NCI-H748 (cell line): Measurements from ENCODE around the gene NEK8.

Source experiments
- DNase-seq: peaks from one replicate; lab custom pipeline; 2025; ENCODE audit not compliant: unreplicated experiment; lab: John Stamatoyannopoulos, UW

NEK8 gene

GRCh38 chr17:28728364-28729200 is at the start of gene NEK8:
NEK8 (plus strand) TSS chr17:28728788; CDS start chr17:28728814, 26 bp downstream.
- peak; percentile 94 for DNase-seq

DNA sequence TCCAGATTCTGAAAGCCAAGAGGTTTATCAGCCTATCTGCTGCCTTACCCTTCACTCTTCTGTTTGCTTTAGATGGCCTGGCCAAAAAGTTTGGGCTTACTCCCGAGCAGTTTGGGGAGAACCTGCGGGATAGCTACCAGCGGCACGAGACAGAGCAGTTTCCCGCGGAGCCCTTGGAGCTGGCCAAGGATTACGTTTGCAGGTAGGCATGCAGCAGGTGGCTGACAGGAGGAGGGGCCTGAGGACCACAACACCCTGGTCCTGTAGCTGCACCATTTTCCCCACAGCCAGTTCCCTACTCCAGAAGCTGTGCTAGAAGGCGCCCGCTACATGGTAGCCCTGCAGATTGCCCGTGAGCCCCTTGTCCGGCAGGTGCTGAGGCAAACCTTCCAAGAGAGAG is 45.9 kb upstream of the NEK8 start:
- DNase-seq = no peak

DNA sequence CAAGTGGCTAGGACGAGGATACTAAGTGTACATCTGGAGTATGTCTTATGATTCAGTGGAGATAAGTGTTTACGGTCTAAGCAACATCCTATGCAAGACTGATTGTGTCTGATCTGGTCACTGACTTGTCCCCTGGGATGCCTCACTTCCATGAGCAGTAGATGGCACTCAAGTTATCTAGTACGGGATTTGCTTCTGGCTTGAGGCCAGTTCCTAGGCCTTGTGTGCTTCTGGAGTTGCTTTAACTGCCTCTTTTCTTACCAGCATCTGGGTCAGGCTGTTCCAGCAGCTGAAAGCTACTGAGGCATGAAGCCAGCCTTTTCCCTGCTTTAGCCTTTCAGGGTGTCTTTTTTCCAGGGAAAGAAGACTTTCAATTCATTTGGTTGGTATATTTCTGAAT is 43.6 kb upstream of the NEK8 start:
- no peak for DNase-seq

- no peak for DNase-seq
Observed at GRCh38 chr17:28685366-28685765, 43.2 kb upstream of the NEK8 start.

DNA sequence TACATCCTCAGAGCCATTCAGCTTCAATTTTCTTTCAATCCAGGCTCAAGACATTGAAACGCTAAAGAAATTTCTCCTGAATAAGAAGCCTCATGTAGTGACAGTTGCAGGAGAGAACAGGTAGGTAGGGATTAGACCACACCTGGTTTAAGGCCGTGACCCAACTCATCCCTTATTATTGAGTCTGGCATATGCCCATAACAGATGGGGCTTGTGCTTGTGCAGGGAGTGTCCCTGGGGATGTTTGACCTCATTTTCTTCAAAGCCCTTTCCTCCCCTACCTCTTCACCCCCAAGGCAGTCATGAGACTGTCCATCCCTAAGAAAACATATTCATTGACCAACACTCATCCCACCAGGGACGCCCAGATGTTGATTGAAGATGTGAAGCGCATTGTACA is 42.3 kb upstream of the NEK8 start:
- no peak for DNase-seq

GRCh38 chr17:28688481-28688880 is 40.1 kb upstream of the NEK8 start:
- no peak for DNase-seq

GRCh38 chr17:28689011-28689410 is 39.6 kb upstream of the NEK8 start:
- no peak for DNase-seq

GRCh38 chr17:28693869-28694268 is 34.7 kb upstream of the NEK8 start:
- DNase-seq = no peak

DNA sequence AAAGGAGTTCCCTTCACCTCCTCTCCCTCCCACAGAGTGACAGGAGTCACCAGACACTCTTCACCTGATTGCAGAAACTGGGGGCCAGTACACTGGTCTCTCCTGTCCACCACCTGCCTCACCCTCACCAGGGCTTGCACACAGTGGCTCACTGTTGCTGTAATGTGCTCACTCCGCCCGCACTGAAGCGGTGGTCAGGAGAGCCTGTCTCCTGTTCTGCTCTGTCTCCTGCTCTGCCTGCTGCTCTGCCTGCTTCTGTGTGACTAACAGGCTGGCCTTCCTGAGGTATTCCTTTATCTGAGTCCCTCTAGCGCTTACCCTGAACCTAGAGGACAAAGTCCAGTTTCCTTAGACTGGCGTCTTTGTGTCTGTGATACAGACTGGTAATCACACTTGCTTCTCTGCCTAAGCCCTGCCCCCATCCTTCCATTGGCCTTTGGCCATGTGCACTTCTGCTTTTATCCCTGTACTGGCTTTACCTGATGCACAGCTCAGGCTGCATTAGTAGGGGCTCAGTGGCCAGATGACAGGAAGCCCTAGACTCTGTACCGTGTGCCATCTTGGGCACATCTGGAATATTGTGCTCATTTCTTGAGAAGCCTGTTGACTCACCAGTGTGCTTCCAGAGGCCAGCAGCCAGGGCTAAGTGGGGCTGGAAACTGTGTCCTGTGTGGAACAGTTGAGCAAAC is 30.2 kb upstream of the NEK8 start:
- no peak for DNase-seq

GRCh38 chr17:28700278-28700677 is 28.3 kb upstream of the NEK8 start:
- DNase-seq = no peak

DNA sequence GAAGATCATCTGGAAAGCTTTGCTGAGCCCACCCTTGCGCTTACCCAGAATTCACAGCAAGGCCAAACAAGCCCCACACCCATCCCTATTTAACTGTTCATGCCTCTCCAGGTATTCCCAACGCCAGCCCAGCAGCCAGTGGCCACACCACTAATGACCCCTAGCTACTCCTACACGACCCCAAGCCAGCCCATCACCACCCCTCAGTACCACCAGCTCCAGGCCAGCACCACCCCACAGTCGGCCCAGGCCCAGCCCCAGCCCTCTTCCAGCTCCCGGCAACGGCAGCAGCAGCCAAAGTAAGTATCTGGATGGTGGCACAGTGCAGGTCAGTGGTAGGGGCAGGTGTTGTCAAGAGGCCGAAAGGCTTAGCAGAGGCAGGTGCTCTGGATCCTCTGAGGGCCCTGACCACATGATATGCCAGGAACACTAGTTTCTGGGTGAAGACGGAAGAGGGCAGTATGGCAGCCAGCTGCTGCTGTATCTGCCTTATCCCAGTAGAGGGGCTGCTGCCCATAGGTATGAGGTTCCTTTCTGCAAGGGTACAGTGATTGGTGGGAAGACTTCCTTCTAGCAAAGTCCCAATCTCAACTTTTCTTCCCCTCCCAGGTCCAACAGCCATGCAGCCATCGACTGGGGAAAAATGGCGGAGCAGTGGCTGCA is 27.6 kb upstream of the NEK8 start:
- DNase-seq = no peak

DNA sequence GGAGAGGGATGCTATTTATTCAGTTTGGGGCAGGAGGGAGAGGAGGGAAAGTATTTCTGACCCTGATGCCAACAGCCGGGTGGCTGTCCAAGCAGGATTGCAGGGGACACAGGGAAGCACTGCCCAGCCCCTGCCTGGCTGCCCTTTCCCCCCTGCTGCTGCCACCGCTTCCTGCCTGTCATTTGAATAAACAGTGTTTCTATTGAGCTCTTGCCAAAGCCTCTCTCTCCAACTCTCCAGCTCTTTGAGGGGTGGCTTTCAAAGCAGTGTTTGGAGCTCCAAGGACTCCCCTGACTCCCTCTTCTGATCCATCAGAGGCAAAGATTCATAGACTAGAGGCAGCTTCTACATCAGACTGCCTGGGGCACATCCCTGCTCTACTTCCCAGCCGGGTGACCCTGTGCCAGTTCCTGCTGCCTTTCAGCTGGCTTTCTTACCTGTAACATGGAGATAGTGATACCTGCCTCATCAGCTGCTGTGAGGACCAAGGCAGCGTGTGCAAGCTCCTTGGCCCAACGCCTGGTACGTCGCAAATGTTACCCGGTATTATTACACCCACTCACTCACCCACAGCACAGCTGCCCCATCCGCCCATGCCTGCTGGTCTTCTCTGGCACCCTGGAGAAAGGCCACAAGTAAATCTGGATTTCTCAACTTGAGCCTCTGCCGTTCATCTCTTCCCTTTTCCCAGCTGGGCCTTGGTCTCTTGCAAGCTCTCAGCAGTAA is 26.4 kb upstream of the NEK8 start:
- DNase-seq = no peak

DNA sequence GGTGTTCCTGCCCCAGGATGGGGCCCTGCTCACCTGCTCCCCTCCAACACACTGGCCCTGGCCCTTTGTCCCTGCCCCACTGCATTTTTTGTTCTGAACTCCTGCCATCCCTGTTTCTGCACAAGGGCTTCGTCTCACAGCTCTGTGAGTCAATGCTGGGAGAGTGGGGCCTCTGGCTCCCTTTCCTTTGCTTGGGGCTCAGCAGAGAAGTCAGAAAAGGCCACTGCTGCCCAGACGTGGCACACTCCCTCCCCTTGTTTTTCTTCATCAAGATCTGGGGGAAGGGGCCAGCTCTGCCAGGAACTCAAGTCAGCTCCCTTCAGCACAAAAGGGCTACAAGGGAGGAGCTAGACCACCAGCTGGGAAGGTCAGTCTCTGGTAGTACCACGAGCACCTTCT is 25.8 kb upstream of the NEK8 start:
- no peak for DNase-seq

DNA sequence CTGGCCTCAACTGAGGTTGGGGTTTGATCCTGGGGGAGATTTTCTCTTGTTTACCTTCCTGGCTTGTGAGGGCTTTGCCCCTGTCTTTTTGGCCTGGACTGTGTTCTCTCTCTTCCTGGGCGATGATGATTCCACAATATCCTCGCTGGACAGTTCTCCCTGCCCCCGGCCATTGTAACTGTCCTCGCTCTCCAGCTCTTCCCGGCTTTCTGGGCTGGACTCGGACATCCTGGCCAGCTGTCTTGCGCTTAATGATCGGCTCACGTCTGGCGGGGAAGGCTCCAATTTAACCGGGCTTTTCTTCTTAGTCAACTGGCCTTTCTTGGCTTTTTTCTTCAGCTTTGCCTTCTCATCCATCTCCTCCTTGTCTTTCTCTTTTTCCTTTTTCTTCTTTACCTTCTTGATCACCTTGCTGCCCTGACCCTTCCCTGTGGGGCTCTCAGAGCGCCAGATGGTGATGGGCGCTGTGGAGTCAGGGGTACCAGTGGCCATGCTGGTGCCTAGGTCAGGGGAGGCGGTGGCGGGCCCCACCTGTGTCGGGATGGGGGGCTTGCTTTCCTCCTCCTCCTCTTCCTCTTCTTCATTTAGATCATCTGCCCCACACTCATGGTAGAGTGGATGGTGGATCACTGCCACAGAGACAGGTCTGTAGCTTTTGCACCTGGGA is 24.9 kb upstream of the NEK8 start:
- no peak for DNase-seq

DNA sequence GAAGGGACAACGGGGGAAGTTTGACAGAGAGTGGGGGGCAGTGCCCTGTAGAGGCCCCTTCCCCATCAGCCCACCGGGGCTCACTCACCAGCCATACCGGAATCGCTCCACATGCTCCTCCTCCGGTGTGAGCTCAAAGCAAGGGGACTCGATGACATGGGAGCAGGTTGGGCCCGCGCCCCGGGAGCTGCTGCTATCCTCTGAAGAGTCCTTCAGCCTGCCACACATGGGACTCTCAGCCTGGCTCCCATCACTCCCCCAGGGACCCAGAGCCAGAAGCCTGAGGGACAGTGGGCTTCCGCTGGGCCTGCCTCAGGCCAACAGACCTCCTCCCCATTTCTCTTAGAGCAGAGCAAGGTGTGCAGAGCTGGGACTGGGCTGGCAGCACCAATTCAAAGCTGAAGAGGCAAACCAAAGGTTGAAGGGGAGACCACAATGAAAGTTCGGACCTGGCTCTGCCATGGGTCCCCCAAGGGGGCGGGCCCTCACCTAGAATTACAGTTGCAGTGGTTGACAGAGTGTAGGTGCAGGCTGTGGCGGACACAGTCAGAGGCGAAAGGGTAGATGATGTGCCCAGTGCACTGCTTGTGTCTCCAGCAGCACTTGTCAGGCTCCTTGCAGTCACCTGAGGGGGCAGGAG is 24.2 kb upstream of the NEK8 start:
- no peak for DNase-seq

GRCh38 chr17:28705074-28705659 is 23.4 kb upstream of the NEK8 start:
- no peak for DNase-seq

GRCh38 chr17:28705728-28706334 is 22.8 kb upstream of the NEK8 start:
- no peak for DNase-seq

DNA sequence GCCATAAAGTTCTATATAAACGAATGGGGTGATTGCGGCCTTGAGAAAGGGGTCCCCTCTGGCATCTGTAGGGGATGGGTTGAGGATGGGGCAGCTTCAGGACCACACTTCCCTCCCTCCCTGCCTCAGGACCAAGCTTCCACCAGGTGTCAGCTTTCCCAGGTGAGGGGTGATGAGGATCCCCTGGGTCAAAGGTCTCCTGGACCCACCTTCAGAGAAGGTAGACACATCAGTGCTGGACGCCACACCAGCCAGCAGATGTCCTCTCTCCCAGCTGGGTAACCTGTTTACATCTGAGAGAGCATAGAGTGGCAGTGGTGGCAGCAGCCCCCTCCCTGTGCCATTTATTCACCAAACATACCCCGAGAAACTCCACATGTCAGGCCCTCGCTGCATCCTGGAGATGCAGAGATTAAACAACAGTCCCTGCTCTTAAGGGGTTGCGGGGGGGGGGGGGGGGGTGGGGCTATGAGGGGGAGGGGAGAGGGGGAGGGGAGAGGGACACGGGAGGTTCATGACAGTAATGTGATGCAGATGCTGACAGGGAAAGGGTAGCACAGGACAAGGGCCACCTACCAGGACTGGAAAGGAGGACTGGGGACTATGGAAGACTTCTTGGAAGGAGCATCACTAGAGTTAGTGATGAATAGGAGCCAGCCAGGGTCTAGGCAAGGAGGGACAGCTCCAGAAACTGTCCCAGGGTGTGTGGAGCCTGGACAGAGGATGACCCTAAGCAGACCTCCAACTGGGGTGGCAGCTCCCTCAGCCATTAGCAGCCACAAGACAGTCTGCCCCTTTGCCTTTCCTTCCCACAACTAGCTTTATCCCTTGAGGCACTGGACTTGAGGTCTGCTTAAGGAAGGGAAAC is 21.9 kb upstream of the NEK8 start:
- no peak for DNase-seq

DNA sequence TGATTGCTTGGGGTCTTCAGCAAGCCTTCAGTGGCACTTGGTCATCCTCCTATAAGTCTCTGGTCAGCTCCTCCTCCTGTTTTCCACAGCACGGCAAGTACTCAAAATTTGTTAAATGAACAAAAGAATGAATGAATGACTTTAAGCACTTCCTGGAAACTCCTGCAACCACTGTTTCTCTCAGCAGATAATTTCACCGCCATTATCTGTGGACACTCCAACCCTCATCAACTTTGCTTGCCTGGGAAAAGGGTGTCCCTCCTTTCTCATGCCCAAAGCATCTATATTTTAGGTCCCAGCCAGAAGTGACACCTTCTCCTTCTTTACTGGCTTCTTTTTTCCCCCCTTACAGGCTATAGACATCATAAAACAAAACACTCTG is 21.3 kb upstream of the NEK8 start:
- no peak for DNase-seq
